WTC11 (cell line): ENCODE data around the gene POU5F1. TPM values are rescaled to one million over a fixed set of nuclear protein-coding genes. Genes with fewer than 3 reads are reported as not detected.

Experiments
- ATAC-seq: fragments of 200-7000 bp; cut with Tn5 transposase; 2 replicates; pipeline ENCODE4 v1.10.0; 2021; ENCODE audit warnings: mild to moderate bottlenecking, moderate library complexity
- CTCF ChIA-PET: fragments of 300-600 bp; sonication (Branson Sonifier 250); formaldehyde crosslinking; loops from one replicate; lab custom pipeline; 2021; ENCODE audit warnings: antibody characterized with exemption; lab: Charles Lee
- POLR2A ChIA-PET: fragments of 350-600 bp; sonication (Branson Sonifier 250); formaldehyde crosslinking; loops from one replicate; lab custom pipeline; 2021; ENCODE audit warnings: antibody characterized with exemption; lab: Charles Lee
- DNase-seq: peaks from one replicate; pipeline ENCODE4 v3.0.0; 2021; ENCODE audit warnings: low spot score
- H3K27ac Mint-ChIP-seq: 2 replicates; pipeline ENCODE4 v1.8.0; 2021; ENCODE audit warnings: mixed read lengths
- H3K27me3 Mint-ChIP-seq: 2 replicates; pipeline ENCODE4 v1.8.0; 2021; ENCODE audit warnings: low read depth, mild to moderate bottlenecking, moderate library complexity, mixed read lengths
- H3K36me3 Mint-ChIP-seq: 2 replicates; pipeline ENCODE4 v1.8.0; 2021; ENCODE audit warnings: mixed read lengths
- H3K4me1 Mint-ChIP-seq: 2 replicates; pipeline ENCODE4 v1.8.0; 2022; ENCODE audit warnings: mixed read lengths
- H3K4me3 Mint-ChIP-seq: 2 replicates; pipeline ENCODE4 v1.8.0; 2021; ENCODE audit warnings: mild to moderate bottlenecking, moderate library complexity, mixed read lengths
- H3K9me3 Mint-ChIP-seq: 2 replicates; pipeline ENCODE4 v1.8.0; 2021; ENCODE audit warnings: mixed read lengths
- CBFB ChIP-seq: sonication (generic); formaldehyde crosslinking; IDR thresholded peaks from 2 replicates; pipeline ENCODE4 v1.8.1; 2022; ENCODE audit warnings: mild to moderate bottlenecking, low read depth, missing genetic modification reagents
- E2F1 ChIP-seq: sonication (generic); formaldehyde crosslinking; IDR thresholded peaks from 2 replicates; pipeline ENCODE4 v1.8.0; 2022; ENCODE audit warnings: mild to moderate bottlenecking, missing genetic modification reagents
- E2F4 ChIP-seq: sonication (generic); formaldehyde crosslinking; IDR thresholded peaks from 2 replicates; pipeline ENCODE4 v1.8.1; 2022; ENCODE audit warnings: low read depth, mild to moderate bottlenecking, moderate library complexity, missing genetic modification reagents, borderline replicate concordance
- GTF2I ChIP-seq: fragments of 250-450 bp; sonication (Bioruptor Pico); conservative IDR thresholded peaks from 2 replicates; pipeline ENCODE4 v1.4.0; 2021; ENCODE audit warnings: mild to moderate bottlenecking
- MYBL2 ChIP-seq: sonication (generic); formaldehyde crosslinking; IDR thresholded peaks from 2 replicates; pipeline ENCODE4 v1.8.1; 2023; ENCODE audit warnings: mild to moderate bottlenecking, moderate library complexity, missing genetic modification reagents
- PRDM15 ChIP-seq: sonication (generic); formaldehyde crosslinking; IDR thresholded peaks from 2 replicates; pipeline ENCODE4 v1.8.0; 2022; ENCODE audit warnings: missing genetic modification reagents
- RORB ChIP-seq: fragments of 250-450 bp; sonication (Bioruptor Pico); IDR thresholded peaks from 2 replicates; pipeline ENCODE4 v1.9.0; 2021; ENCODE audit warnings: mild to moderate bottlenecking
- STAT6 ChIP-seq: sonication (generic); formaldehyde crosslinking; conservative IDR thresholded peaks from 2 replicates; pipeline ENCODE4 v1.8.1; 2023; ENCODE audit warnings: mild to moderate bottlenecking, low read depth, missing genetic modification reagents, moderate library complexity
- TCF7 ChIP-seq: sonication (generic); formaldehyde crosslinking; IDR thresholded peaks from 2 replicates; pipeline ENCODE4 v1.8.0; 2022; ENCODE audit warnings: mild to moderate bottlenecking, low read depth, missing genetic modification reagents, moderate library complexity
- ZBTB43 ChIP-seq: sonication (generic); formaldehyde crosslinking; IDR thresholded peaks from 2 replicates; pipeline ENCODE4 v1.8.1; 2023; ENCODE audit warnings: mild to moderate bottlenecking, missing genetic modification reagents
- ZNF263 ChIP-seq: sonication (generic); formaldehyde crosslinking; IDR thresholded peaks from 2 replicates; pipeline ENCODE4 v1.8.1; 2022; ENCODE audit warnings: low read depth, mild to moderate bottlenecking, moderate library complexity, missing genetic modification reagents
- ZNF532 ChIP-seq: fragments of 250-450 bp; sonication (Bioruptor Pico); IDR thresholded peaks from 2 replicates; pipeline ENCODE4 v1.9.0; 2021; ENCODE audit warnings: mild to moderate bottlenecking, borderline replicate concordance
- total RNA-seq: library from RNA; stranded (reverse); gene quantifications from 3 replicates; pipeline ENCODE4 v1.2.3, GENCODE V29; 2021
- TF ChIP-seq, protein P1 (sequence below): fragments of 250-450 bp; sonication (Bioruptor Pico); conservative IDR thresholded peaks from 2 replicates; pipeline ENCODE4 v1.9.0; 2021; ENCODE audit warnings: mild to moderate bottlenecking
- TF ChIP-seq, protein P2 (sequence below): sonication (generic); formaldehyde crosslinking; IDR thresholded peaks from 2 replicates; pipeline ENCODE4 v1.8.1; 2022; ENCODE audit warnings: mild to moderate bottlenecking, missing genetic modification reagents, moderate library complexity, borderline replicate concordance

The POU5F1 gene
- total RNA-seq, 1 experiment from 2014 or later = 2,735 TPM

DNA sequence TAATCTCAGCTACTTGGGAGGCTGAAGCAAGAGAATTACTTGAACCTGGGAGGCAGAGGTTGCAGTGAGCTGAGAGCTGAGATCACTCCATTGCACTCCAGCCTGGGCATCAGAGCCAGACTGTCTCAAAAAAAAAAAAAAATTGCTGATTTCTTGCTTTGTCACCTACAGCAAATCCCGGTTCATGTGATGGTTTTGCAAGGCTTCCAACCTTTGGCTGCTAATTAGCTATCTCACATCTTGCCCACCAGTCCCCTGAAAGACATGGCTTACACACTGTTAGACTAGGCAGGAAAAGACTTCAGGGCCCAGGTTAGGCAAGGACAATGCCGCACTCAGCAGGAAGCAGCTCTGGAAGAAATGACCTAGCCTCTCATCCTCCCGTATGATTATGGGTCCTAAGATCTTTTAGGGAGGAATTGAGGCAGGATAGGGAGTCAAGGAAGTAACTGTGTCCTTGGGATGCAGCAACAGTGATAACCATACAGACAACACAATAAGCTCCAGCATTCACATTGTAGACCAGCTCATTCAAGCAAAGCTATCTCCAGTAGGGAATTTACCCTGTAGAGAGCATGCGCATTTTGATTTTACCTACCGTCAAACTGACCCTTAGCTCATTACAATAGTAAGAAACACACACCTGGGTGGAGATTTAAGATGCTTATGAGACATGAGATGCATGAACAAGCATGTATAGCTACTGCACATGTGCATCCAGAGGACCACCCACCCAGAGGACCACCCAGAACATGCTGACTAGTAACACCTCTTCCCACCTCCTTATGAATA is 40.5 kb upstream of the POU5F1 start:
- H3K27ac Mint-ChIP-seq = no peak overlapping the region
- ChIA-PET POLR2A (no interaction called here), CTCF (interaction anchor here (0.6 to 3.5 kb wide), 9 partner anchors 14 to 282 kb away, joined by 3 to 29 read pairs (median 4); no protein-coding TSS in a partner anchor)
- no peaks in the 10 kb centered on the region; the same call in 1 of the 2 replicates for H3K27me3 Mint-ChIP-seq
- no peak for TF ChIP-seq E2F1 (CRISPR knock-in tag)
- no peak for TF ChIP-seq STAT6 (CRISPR knock-in tag)
- TF ChIP-seq ZBTB43 (CRISPR knock-in tag) = no peak
- no peak for TF ChIP-seq E2F4 (CRISPR knock-in tag)
- no peak for TF ChIP-seq RORB (CRISPR knock-in tag)
- TF ChIP-seq MYBL2 = no peak
- TF ChIP-seq ZNF263 (CRISPR knock-in tag) = no peak
- ATAC-seq (peak; percentile 53), DNase-seq (no peak)
- peaks cover 23% of the 10 kb centered on the region for H3K4me1 Mint-ChIP-seq
- peaks cover 1% of the 10 kb centered on the region; the same call in 1 of the 2 replicates for H3K36me3 Mint-ChIP-seq
- H3K4me3 Mint-ChIP-seq = no peak overlapping the region
- H3K9me3 Mint-ChIP-seq = peaks cover 12% of the 10 kb centered on the region

DNA sequence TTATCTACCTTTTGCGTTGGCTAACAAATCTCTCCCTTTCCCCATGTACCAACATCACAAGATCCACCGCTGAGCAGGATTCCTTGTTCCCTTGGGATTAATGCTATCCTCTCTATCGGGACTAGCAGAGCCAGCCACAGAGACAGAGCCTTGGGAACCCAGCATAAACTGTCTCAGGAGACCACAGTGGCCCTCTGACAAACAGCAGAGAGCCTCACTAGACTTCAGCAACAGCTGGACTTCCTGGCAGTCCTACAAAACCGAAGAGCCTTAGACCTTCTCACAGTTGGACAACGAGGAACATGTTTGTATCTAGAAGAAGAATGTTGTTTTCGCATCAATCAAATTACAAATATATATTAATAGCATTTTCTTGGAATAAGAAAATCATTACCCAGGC is 39.6 kb upstream of the POU5F1 start:
- CTCF ChIA-PET = interaction anchor here (0.5 to 3.5 kb wide), 9 partner anchors 13 to 337 kb away, joined by 3 to 29 read pairs (median 4); partner anchors contain the start of gene NFKBIL1
- DNase-seq (no peak), ATAC-seq (no peak)
- peaks cover 23% of the 10 kb centered on the region for H3K4me1 Mint-ChIP-seq
- peaks cover 8% of the 10 kb centered on the region for H3K9me3 Mint-ChIP-seq
- POLR2A ChIA-PET = no interaction called here
- peak overlapping the region; percentile 16; the same call in 1 of the 2 replicates for H3K27ac Mint-ChIP-seq
- no peaks in the 10 kb centered on the region for H3K27me3 Mint-ChIP-seq
- no peaks in the 10 kb centered on the region; the same call in 1 of the 2 replicates for H3K36me3 Mint-ChIP-seq
- H3K4me3 Mint-ChIP-seq = no peak overlapping the region
- TF ChIP-seq, protein P1, sequence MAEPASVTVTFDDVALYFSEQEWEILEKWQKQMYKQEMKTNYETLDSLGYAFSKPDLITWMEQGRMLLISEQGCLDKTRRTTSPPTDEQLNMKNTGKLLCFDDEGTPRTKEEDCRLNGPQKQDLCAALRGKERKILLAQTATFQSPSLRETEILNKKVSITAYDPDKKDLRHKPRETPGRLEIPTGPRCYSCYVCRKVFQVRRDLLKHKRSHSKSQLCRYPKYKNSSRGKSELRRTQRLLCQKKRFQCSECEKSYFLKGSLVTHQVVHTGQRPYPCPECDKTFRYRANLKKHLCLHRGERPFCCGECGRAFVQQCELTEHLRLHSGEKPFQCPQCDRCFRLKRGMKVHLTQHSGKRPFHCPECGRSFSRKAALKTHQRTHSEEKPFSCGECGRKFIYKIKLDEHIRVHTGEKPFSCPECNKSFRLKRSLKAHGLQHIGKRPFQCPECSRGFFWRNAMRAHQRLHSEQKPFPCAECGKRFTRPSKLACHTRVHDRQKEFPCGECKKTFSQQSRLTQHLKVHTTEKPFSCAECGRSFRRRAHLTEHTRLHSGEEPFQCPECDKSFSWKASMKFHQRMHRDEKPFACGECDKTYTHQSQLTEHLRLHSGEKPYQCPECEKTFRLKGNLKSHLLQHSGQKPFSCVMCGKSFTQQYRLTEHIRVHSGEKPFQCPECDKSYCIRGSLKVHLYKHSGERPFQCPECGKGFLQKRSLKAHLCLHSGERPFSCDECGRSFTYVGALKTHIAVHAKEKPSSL (CRISPR knock-in tag) = no peak
- no peak for TF ChIP-seq ZNF532
- no peak for TF ChIP-seq CBFB (CRISPR knock-in tag)
- no peak for TF ChIP-seq GTF2I (CRISPR knock-in tag)
- no peak for TF ChIP-seq PRDM15 (CRISPR knock-in tag)
- TF ChIP-seq TCF7 = no peak
- TF ChIP-seq, protein P2, sequence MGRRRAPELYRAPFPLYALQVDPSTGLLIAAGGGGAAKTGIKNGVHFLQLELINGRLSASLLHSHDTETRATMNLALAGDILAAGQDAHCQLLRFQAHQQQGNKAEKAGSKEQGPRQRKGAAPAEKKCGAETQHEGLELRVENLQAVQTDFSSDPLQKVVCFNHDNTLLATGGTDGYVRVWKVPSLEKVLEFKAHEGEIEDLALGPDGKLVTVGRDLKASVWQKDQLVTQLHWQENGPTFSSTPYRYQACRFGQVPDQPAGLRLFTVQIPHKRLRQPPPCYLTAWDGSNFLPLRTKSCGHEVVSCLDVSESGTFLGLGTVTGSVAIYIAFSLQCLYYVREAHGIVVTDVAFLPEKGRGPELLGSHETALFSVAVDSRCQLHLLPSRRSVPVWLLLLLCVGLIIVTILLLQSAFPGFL (CRISPR knock-in tag) = no peak
